Gastroesophageal sphincter (tissue), 3 donors: ENCODE results near the gene TERB1.

Experiments used
- CTCF ChIP-seq, 4 experiments: fragments of 200-600 bp in 2 of 4; fragments of 450-650 bp in 2 of 4; sonication (generic) in 1 of 4; IDR thresholded peaks; one replicate each; pipeline ENCODE4 v1.5.1; 2017 to 2019; ENCODE audit warnings: antibody characterized with exemption in 4 of 4, mild to moderate bottlenecking in 2 of 4, moderate library complexity in 2 of 4
- POLR2A ChIP-seq, 2 donors: fragments of 450-650 bp; IDR thresholded peaks; one replicate each; pipeline ENCODE4 v1.6.1; 2017; ENCODE audit warnings: antibody characterized with exemption in 2 of 2, mild to moderate bottlenecking in 2 of 2, moderate library complexity in 1 of 2

DNA sequence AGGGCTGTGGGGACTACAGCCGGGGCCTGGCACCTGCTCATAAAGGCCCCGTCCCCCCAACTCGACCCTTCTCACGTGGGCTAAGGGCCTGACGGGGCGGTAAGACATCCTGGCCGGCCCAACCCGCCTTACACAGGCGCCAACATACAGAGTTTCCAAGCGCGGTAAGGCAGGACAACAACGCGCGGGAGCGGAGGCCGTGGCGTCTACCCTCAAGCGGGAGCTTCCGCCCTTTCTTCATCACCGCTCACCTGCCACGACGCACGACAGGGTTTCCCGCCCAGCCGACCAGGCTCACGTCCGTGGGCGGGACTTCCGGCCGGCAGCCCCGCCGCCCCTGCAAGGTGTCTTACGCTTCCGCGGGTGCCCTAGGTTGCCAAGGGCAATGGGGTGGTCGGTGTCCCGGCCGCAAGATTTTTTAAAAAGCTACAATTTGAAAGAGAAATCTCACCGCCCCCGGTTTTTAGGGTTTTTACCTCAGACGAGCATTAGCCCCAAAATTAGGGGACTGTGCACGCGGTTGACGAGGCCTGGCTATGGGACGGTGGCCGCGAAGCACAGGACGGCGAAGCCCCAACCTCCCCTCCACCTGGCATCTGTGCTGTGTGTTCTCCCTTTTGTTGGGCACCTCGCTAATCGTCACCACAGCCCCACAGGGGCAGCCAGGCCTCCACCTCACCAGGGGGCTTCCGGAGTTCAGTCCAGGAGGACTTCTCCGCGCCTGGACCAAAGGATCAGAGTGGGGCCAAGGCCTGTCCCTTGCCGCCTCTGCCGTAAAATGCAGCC lies at the start of gene TERB1:
- no peak for TF ChIP-seq CTCF (IDR thresholded peaks at IDR 0.05)
- no peak for TF ChIP-seq POLR2A (IDR thresholded peaks at IDR 0.05)
